ENCODE data around the gene BAIAP2L2. TPM values are rescaled to one million over a fixed set of nuclear protein-coding genes. Genes with fewer than 3 reads are reported as not detected.

BAIAP2L2 gene
- total RNA-seq, 2 donors from 2014 or later: 2.5 TPM; not detected in 1

- Histone ChIP-seq H3K36me3 (no peaks in the 10 kb centered on the region), H3K27me3 (replicated peaks; ENCODE audit: insufficient read depth) (no peaks in the 10 kb centered on the region), H3K9me3 (no peaks in the 10 kb centered on the region), H3K4me3 (no peak overlapping the region), H3K27ac (no peak overlapping the region), H3K4me1 (ENCODE audit: control insufficient read depth in 1 of 2, low read depth in 2 of 2) (peaks cover 0 to 22% of the 10 kb centered on the region in 2 donors)
- peak; percentile 97 for TF ChIP-seq CTCF (IDR thresholded peaks at IDR 0.05)
- DNase-seq (ENCODE audit: low spot score): peak; percentile 37
- peak; percentile 35 for ATAC-seq (ENCODE audit: insufficient number of reproducible peaks, low FRiP score, low read depth)
Observed at GRCh38 chr22:38114484-38115398, 4.3 kb upstream of the BAIAP2L2 start.

GRCh38 chr22:38112381-38112780 lies 1.9 kb upstream of the BAIAP2L2 start:
- no peak for ATAC-seq (ENCODE audit: insufficient number of reproducible peaks, low FRiP score, low read depth)
- Histone ChIP-seq H3K36me3 (no peaks in the 10 kb centered on the region), H3K4me1 (ENCODE audit: control insufficient read depth in 1 of 2, low read depth in 2 of 2) (peaks cover 0 to 34% of the 10 kb centered on the region in 2 donors), H3K4me3 (no peak overlapping the region), H3K27ac (no peak overlapping the region), H3K9me3 (no peaks in the 10 kb centered on the region), H3K27me3 (replicated peaks; ENCODE audit: insufficient read depth) (no peaks in the 10 kb centered on the region)
- no peak for TF ChIP-seq CTCF (IDR thresholded peaks at IDR 0.05)
- DNase-seq (ENCODE audit: low spot score): no peak

- Histone ChIP-seq H3K4me3 (no peak overlapping the region), H3K27ac (no peak overlapping the region), H3K36me3 (no peaks in the 10 kb centered on the region), H3K4me1 (ENCODE audit: control insufficient read depth in 1 of 2, low read depth in 2 of 2) (peaks cover 0 to 34% of the 10 kb centered on the region in 2 donors), H3K27me3 (replicated peaks; ENCODE audit: insufficient read depth) (no peaks in the 10 kb centered on the region), H3K9me3 (no peaks in the 10 kb centered on the region)
- DNase-seq (ENCODE audit: low spot score) (no peak), ATAC-seq (ENCODE audit: insufficient number of reproducible peaks, low FRiP score, low read depth) (no peak)
- TF ChIP-seq CTCF (IDR thresholded peaks at IDR 0.05): no peak
Observed at GRCh38 chr22:38111925-38112355, 1.5 kb upstream of the BAIAP2L2 start.

GRCh38 chr22:38110863-38111852 lies 674 bp upstream of the BAIAP2L2 start:
- Histone ChIP-seq H3K27me3 (replicated peaks; ENCODE audit: insufficient read depth) (no peaks in the 10 kb centered on the region), H3K27ac (no peak overlapping the region), H3K4me1 (ENCODE audit: control insufficient read depth in 1 of 2, low read depth in 2 of 2) (peaks cover 0 to 34% of the 10 kb centered on the region in 2 donors), H3K4me3 (no peak overlapping the region), H3K9me3 (no peaks in the 10 kb centered on the region), H3K36me3 (no peaks in the 10 kb centered on the region)
- ATAC-seq (ENCODE audit: insufficient number of reproducible peaks, low FRiP score, low read depth): no peak
- DNase-seq (ENCODE audit: low spot score): no peak
- TF ChIP-seq CTCF (IDR thresholded peaks at IDR 0.05): no peak
